ENCODE results near the gene ZDHHC22. TPM values are rescaled to one million over a fixed set of nuclear protein-coding genes. Genes with fewer than 3 reads are reported as not detected.

Gene ZDHHC22
- total RNA-seq (2022; extraction: Qiagen RNA extraction; ENCODE audit: low read depth) = 0.11 to 0.26 TPM (median 0.20 TPM) in 5 replicates

GRCh38 chr14:77141214-77142004 lies at the start of gene ZDHHC22:
Gene ZDHHC22, minus strand, starts transcription at chr14:77141791. Its CDS starts 2,053 bp downstream, at chr14:77139738.

GRCh38 chr14:77181603-77182437 lies 40.2 kb upstream of the ZDHHC22 start, which contains the start of gene TMEM63C:
Gene TMEM63C, plus strand, starts transcription at chr14:77181798. Its CDS starts 37,016 bp downstream, at chr14:77218814.

GRCh38 chr14:77097700-77098528 lies 43.7 kb downstream of the ZDHHC22 start, which contains the start of gene CIPC:
Gene CIPC, plus strand, starts transcription at chr14:77098258. Its CDS starts 7,451 bp downstream, at chr14:77105709.

Other genes starting within 250 kb of the ZDHHC22 start
- gene IRF2BPL, start 113.1 kb downstream of the ZDHHC22 start, total RNA-seq (2022; extraction: Qiagen RNA extraction; ENCODE audit: low read depth) = 15.0 to 25.9 TPM (median 23.4 TPM) in 5 replicates
- gene CIPC, start 43.5 kb downstream of the ZDHHC22 start, total RNA-seq (2022; extraction: Qiagen RNA extraction; ENCODE audit: low read depth) = 5.3 to 8.5 TPM (median 7.6 TPM) in 5 replicates
- gene TMEM63C, start 40.0 kb upstream of the ZDHHC22 start, total RNA-seq (2022; extraction: Qiagen RNA extraction; ENCODE audit: low read depth) = 0.45 to 1.0 TPM (median 0.76 TPM) in 5 replicates
- not detected in 5 replicates for gene NGB, start 129.4 kb upstream of the ZDHHC22 start, total RNA-seq (2022; extraction: Qiagen RNA extraction; ENCODE audit: low read depth)
- gene POMT2, start 179.1 kb upstream of the ZDHHC22 start, total RNA-seq (2022; extraction: Qiagen RNA extraction; ENCODE audit: low read depth) = 31.6 to 41.6 TPM (median 31.8 TPM) in 5 replicates
- gene GSTZ1, start 179.2 kb upstream of the ZDHHC22 start, total RNA-seq (2022; extraction: Qiagen RNA extraction; ENCODE audit: low read depth) = 30.5 to 34.6 TPM (median 31.8 TPM) in 5 replicates
- gene TMED8, start 235.3 kb upstream of the ZDHHC22 start, total RNA-seq (2022; extraction: Qiagen RNA extraction; ENCODE audit: low read depth) = 3.0 to 8.1 TPM (median 7.6 TPM) in 5 replicates
- gene SAMD15, start 235.6 kb upstream of the ZDHHC22 start, total RNA-seq (2022; extraction: Qiagen RNA extraction; ENCODE audit: low read depth) = 1.4 to 3.3 TPM (median 2.1 TPM) in 5 replicates